Progenitor cell of endocrine pancreas (in vitro differentiated cells): ENCODE measurements around the gene SSH3. TPM values are rescaled to one million over a fixed set of nuclear protein-coding genes. Genes with fewer than 3 reads are reported as not detected.

Experiments
- DNase-seq: peaks from one replicate; pipeline ENCODE4 v3.0.0; 2021; ENCODE audit warnings: low spot score; ENCODE audit not compliant: unreplicated experiment
- H3K27ac Mint-ChIP-seq: 2 replicates; pipeline ENCODE4 v1.8.0; 2021; ENCODE audit warnings: mild to moderate bottlenecking, moderate library complexity, mixed read lengths
- H3K27me3 Mint-ChIP-seq: 2 replicates; pipeline ENCODE4 v1.8.0; 2021; ENCODE audit warnings: mixed read lengths
- H3K36me3 Mint-ChIP-seq: 2 replicates; pipeline ENCODE4 v1.8.0; 2022; ENCODE audit warnings: mixed read lengths; ENCODE audit not compliant: insufficient read depth
- H3K4me1 Mint-ChIP-seq: 2 replicates; pipeline ENCODE4 v1.8.0; 2021; ENCODE audit warnings: low read depth, mixed read lengths
- H3K4me3 Mint-ChIP-seq: 2 replicates; pipeline ENCODE4 v1.8.0; 2021; ENCODE audit warnings: low read depth, mild to moderate bottlenecking, moderate library complexity, mixed read lengths
- H3K9me3 Mint-ChIP-seq: 2 replicates; pipeline ENCODE4 v1.8.0; 2021; ENCODE audit warnings: low read depth, mixed read lengths
- total RNA-seq: library from RNA; stranded (reverse); gene quantifications from 2 replicates; pipeline ENCODE4 v1.2.1, GENCODE V29; 2021
- TF ChIP-seq, protein P1 (sequence below): fragments of 200-600 bp; sonication (generic); IDR thresholded peaks from one replicate; pipeline ENCODE4 v1.5.0; 2021; ENCODE audit warnings: antibody characterized with exemption, mild to moderate bottlenecking; ENCODE audit not compliant: unreplicated experiment

SSH3 gene
- total RNA-seq, 1 donor from 2014 or later = 48.9 TPM

DNA sequence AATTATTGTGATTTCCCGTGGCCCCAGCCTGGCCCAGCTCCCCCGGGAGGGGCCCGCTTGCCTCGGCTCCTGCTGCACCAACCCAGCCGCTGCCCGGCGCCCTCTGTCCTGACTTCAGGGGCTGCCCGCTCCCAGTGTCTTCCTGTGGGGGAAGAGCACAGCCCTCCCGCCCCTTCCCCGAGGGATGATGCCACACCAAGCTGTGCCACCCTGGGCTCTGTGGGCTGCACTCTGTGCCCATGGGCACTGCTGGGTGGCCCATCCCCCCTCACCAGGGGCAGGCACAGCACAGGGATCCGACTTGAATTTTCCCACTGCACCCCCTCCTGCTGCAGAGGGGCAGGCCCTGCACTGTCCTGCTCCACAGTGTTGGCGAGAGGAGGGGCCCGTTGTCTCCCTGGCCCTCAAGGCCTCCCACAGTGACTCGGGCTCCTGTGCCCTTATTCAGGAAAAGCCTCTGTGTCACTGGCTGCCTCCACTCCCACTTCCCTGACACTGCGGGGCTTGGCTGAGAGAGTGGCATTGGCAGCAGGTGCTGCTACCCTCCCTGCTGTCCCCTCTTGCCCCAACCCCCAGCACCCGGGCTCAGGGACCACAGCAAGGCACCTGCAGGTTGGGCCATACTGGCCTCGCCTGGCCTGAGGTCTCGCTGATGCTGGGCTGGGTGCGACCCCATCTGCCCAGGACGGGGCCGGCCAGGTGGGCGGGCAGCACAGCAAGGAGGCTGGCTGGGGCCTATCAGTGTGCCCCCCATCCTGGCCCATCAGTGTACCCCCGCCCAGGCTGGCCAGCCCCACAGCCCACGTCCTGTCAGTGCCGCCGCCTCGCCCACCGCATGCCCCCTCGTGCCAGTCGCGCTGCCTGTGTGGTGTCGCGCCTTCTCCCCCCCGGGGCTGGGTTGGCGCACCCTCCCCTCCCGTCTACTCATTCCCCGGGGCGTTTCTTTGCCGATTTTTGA lies 17.5 kb upstream of the SSH3 start:
- H3K36me3 Mint-ChIP-seq = peaks cover 3% of the 10 kb centered on the region
- peaks cover 12% of the 10 kb centered on the region for H3K4me1 Mint-ChIP-seq
- H3K27ac Mint-ChIP-seq = no peak overlapping the region
- no peak for DNase-seq
- no peaks in the 10 kb centered on the region for H3K27me3 Mint-ChIP-seq
- no peak overlapping the region for H3K4me3 Mint-ChIP-seq
- no peaks in the 10 kb centered on the region for H3K9me3 Mint-ChIP-seq
- TF ChIP-seq, protein P1, sequence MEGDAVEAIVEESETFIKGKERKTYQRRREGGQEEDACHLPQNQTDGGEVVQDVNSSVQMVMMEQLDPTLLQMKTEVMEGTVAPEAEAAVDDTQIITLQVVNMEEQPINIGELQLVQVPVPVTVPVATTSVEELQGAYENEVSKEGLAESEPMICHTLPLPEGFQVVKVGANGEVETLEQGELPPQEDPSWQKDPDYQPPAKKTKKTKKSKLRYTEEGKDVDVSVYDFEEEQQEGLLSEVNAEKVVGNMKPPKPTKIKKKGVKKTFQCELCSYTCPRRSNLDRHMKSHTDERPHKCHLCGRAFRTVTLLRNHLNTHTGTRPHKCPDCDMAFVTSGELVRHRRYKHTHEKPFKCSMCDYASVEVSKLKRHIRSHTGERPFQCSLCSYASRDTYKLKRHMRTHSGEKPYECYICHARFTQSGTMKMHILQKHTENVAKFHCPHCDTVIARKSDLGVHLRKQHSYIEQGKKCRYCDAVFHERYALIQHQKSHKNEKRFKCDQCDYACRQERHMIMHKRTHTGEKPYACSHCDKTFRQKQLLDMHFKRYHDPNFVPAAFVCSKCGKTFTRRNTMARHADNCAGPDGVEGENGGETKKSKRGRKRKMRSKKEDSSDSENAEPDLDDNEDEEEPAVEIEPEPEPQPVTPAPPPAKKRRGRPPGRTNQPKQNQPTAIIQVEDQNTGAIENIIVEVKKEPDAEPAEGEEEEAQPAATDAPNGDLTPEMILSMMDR = no peak

DNA sequence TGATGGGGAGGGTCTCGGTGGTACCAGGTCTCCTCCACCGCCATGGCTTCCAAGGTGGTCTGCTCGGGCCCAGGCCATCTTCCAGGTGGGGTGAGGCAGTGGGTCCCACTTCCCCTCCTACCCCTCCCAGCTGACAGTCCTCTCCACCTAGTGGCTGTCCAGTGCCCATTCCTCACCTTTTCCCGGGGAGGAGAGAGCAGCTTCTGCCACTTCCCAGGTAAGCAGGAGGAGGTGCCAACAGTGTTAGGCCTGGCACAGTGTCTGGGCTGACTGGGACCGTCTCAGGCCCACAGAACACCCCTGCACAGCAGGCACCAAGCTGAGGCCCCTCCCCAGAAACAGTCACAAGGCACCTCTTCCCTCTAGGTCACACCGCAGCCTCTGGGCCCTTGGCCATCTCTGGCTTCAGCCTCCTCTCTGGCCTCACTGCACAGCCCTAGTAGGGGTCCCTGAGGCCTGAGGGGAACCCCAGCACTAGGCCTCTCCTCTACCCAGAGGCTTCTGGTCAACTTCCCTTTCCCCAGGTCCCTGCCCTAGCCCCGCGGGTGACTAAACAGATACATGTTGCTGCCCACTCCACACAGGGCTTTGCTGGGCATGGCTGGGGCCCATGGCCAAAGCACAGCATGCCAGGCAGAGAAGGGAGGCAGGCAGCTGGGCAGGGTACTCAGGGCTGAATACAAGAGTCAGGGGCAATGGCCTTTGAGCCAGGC lies 16.6 kb upstream of the SSH3 start:
- Mint-ChIP-seq H3K27ac (peak overlapping the region; percentile 95), H3K4me3 (peak overlapping the region; percentile 75), H3K9me3 (no peaks in the 10 kb centered on the region), H3K36me3 (peaks cover 3% of the 10 kb centered on the region), H3K27me3 (no peaks in the 10 kb centered on the region), H3K4me1 (peaks cover 12% of the 10 kb centered on the region)
- TF ChIP-seq, protein P1 = no peak
- no peak for DNase-seq

DNA sequence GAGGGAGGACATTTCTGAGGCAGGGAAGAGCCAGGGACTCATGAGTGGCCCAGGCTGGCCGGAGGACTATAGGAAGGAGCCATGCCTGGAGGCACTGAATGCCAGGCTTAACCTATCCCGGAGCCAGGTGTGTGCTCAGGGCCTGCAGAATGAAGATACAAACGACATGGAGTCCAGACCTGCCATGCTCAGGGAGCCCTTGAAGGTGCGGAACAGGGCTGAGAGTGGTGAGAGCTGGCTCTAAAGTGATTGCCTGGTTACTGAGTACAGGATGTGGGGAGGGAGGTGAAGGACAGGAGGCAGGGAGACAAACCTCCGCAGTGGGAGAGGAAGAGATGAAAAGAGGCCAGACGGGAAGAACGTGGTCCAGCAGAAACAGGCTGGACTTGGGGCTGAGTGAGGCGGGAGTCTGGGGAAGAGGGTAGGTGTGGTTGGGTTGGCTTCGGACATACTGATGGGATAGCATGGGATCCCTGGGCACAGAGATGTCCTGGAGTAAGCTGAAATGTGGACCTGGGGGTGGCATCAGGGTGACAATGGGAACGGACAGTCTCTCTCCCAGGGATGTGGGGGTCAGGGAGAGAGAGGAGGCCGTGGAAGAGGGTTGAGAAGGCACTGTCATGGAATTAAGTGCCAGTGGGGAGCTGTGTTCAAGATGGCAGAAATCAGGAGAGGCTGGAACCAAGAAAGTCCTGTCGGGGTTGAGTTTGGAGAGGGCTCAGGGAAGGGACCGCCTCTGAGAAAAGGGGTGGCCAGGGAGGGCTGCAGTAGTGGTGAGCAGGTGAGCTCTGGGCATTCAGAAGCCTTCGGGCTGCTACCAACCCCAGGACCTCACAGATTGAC lies 15.8 kb upstream of the SSH3 start:
- H3K4me1 Mint-ChIP-seq = peaks cover 12% of the 10 kb centered on the region
- peaks cover 2% of the 10 kb centered on the region for H3K36me3 Mint-ChIP-seq
- no peaks in the 10 kb centered on the region for H3K27me3 Mint-ChIP-seq
- peak overlapping the region; percentile 75 for H3K4me3 Mint-ChIP-seq
- H3K27ac Mint-ChIP-seq = peak overlapping the region; percentile 95
- H3K9me3 Mint-ChIP-seq = no peaks in the 10 kb centered on the region
- DNase-seq = no peak
- TF ChIP-seq, protein P1 = no peak

DNA sequence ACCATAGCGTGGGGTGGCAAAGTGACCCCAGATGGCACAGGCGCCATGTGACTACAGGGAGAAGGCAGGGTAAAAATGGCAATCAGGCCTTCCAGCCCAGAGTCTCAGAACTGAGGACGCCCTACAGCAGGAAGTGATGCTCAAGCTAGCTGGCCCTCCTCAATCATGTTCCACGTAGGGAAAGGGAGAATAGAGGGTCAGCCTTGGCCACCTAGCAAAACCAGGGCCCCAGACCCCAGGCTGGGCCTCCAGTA lies 15.2 kb upstream of the SSH3 start:
- peaks cover 12% of the 10 kb centered on the region for H3K4me1 Mint-ChIP-seq
- H3K27ac Mint-ChIP-seq = peak overlapping the region; percentile 95
- peak overlapping the region; percentile 75 for H3K4me3 Mint-ChIP-seq
- DNase-seq = no peak
- no peaks in the 10 kb centered on the region for H3K9me3 Mint-ChIP-seq
- no peaks in the 10 kb centered on the region for H3K27me3 Mint-ChIP-seq
- TF ChIP-seq, protein P1 = no peak
- H3K36me3 Mint-ChIP-seq = peaks cover 6% of the 10 kb centered on the region
